ENCODE measurements around the gene HDAC1.
"Not testable (repeated sequence)": the region's sequence is repeated elsewhere in the genome, so short reads cannot be mapped to it uniquely, and the experiment has no call there.

HDAC1 gene

DNA sequence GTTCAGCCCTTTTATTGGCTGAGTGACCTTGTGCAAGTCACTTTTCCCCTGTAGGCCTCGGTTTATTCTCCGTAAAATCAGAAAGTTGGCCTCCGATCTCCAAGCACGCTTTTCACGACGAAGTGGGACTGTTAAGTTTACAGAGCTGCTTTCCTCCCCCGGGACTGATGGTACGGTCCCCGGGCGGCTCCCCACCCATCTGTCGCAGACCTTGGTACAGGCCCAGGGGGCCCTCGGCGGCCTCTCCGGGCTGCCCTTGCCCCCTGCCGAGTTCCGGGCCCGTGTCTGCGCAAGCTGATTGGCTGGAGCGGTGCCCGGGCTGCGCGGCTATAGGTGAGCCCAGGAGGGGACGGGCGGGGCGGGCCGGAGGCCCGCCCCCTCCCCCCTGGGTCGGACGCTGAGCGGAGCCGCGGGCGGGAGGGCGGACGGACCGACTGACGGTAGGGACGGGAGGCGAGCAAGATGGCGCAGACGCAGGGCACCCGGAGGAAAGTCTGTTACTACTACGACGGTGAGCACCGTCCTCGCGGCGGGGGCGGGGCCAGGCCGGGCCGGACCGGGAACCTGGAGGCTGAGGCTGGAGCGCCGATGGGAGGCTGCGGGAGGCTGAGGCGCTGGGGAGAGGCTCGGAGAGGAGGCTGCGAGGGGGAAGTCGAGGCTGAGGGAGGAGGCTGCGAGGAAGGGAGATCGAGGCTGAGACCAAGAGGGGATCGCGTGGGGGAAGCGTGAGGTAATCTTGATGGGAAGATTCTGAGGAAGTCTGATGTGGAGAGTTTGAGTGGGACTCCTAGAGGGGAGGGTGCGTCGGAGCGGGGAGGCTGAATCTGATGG, at the start of gene HDAC1:
HDAC1 (plus strand) TSS at position 376 of the 831 bp plus-strand sequence; CDS start at position 463, 87 bp downstream.
- FAIRE-seq: no peak

DNA sequence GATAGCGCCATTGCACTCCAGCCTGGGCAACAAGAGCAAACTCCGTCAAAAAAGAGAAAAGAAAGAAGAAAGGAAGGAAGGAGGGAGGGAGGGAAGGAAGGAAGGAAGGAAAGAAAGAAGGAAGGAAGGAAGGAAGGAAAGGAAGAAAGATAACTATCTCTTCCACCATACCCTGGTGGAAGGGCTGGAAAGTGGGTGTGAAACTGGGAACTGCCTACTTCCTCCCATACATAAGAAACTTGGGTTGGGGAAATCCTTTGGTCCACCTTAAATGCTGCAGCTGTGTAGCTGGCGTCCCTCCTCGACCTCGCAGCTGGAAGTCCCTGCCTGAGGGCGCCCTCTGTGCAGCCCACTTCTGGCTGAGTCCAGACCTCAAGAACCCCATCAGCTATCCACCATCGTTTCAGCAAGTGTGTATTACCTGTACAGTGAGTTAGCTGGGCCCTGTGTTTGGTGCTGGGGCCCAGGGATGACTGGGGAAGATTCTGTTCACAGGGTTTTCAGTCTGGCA, 49.5 kb upstream of the HDAC1 start:
- no peak for FAIRE-seq

DNA sequence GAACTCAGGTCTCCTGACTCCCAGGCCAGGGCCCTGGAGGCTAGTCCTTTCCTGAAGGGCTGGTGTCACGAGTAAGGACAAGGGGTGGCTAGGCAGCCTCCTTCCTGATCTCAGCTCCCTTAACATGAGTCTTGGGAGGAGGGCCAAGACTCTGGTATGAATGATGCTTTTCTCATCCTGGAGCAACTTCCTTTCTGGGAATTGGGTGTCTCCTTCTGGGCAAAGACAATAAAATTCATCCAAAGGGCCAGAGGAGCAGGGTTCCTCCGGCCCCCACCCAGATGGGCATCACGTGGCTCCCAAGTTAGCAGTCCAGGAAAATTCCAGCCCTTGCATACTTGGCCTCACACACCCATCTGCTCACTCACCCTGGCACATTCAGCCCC, 45.0 kb upstream of the HDAC1 start, which contains the start of gene FAM167B:
FAM167B (plus strand) TSS at position 335 of the 386 bp plus-strand sequence. CDS start 200 bp downstream, outside the sequence.
- no peak for FAIRE-seq

DNA sequence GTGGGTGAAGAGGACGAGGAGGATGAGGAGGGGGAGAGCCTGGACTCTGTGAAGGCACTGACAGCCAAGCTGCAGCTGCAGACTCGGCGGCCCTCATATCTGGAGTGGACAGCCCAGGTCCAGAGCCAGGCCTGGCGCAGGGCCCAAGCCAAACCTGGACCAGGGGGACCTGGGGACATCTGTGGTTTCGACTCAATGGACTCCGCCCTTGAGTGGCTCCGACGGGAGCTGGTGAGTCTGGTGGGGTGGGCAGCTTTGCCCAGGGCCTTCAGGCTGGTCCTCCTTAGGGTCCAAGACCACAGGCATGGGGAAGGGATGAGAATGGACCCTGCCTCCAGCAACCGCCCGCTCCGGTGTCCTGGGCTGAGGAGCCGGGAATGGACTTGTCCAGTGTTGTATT, 44.4 kb upstream of the HDAC1 start:
- no peak for FAIRE-seq

- FAIRE-seq: no peak
Measured at GRCh38 chr1:32247983-32248889, 43.6 kb upstream of the HDAC1 start.

GRCh38 chr1:32249831-32250525, 41.9 kb upstream of the HDAC1 start:
- no peak for FAIRE-seq

- no peak for FAIRE-seq
Measured at GRCh38 chr1:32250893-32251716, 40.8 kb upstream of the HDAC1 start, which contains the start of gene LCK. LCK (plus strand) TSS chr1:32251265; CDS start chr1:32274330, 23,065 bp downstream.

- no peak for FAIRE-seq
Measured at GRCh38 chr1:32255072-32256071, 36.5 kb upstream of the HDAC1 start.

DNA sequence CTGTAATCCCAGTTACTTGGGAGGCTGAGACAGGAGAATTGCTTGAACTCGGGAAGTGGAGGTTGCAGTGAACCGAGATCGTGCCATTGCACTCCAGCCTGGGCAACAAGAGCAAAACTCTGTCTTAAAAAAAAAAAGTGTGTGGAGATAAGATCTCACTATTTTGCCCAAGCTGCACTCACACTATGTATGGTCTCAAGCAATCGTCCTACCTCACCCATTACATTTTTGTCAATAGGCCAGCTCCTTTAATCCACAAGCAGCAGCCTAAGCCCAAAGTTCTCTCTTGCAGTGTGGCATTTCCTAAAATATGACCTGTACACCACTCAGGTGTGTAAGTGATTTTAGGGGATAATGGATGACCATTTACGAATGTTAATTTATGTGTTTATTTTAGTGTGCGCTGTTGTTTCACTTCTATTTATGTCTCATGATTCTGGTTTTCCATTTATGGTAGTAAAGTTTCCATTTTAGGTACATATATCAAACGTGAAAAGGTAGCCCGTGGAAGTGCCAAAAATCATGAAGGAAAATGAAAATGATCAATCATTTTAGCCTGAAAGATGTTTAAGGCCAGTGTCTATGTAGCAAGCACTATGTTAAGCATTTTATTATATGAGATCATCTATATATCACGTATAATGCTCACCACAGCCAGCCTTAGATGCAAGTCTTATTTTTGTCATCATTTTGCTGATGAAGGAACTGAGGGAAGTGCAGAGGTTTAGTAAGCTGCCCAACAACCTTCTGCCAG, 35.2 kb upstream of the HDAC1 start:
- FAIRE-seq: no peak

- no peak for FAIRE-seq
Measured at GRCh38 chr1:32257227-32257508, 34.7 kb upstream of the HDAC1 start.

DNA sequence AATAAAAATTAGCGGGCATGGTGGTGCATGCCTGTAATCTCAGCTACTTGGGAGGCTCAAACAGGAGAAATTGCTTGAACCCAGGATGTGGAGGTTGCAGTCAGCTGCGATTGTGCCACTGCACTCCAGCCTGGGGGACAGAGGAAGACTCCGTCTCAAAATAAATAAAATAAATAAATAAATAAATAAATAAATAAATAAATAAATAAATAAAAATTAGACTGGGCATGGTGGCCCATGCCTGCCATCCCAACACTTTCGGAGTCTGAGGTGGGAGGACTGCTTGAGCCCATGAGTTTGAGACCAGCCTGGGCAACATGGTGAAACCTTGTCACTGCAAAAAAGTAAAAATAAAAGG, 28.7 kb upstream of the HDAC1 start:
- FAIRE-seq: not testable (repeated sequence)

GRCh38 chr1:32263744-32264143, 28.1 kb upstream of the HDAC1 start:
- no peak for FAIRE-seq

DNA sequence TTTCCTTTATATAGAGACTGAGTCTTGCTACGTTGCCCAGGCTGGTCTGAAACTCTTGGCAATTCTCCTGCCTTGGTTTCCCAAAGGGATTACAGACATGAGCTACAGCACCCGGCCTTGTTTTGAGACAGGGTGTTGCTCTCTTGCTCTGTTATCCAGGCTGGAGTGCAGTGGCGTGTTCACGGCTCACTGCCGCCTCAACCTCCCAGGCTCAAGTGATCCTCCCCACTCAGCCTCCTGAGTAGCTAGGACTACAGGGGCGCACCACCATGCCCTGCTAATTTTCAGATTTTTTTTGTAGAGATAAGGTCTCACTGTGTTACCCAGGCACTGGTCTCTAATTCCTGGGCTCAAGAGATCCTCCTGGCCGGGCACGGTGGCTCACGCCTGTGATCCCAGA, 26.0 kb upstream of the HDAC1 start:
- FAIRE-seq: no peak

DNA sequence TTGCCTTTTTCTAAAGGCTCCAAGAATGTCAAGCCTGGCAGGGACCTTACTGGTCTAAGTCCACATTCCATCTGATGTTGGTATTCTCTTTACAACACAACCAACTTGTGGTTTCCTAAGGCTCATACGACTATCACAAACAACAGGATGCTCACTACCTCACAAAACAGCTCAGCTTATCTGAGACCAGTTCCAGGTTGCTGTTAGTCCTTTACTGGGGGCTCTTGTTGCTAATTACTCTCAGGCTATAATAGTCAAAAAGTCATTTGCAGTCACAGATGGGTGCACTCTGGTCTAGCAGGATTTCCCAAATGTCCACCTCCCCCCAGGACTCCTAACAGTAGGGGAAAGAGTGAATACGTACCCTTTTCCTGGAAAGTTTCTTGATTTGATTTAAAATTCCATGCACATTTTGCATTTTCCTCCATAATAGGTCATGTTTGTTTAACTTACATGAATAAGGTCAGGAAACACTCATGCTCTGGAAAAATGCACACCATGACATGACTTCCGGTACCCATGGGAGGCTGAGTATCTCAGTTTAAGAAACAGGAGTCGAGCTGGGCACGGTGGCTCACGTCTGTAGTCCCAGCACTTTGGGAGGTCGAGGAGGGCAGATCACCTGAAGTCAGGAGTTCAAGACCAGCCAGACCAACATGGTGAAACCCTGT, 24.8 kb upstream of the HDAC1 start:
- no peak for FAIRE-seq

DNA sequence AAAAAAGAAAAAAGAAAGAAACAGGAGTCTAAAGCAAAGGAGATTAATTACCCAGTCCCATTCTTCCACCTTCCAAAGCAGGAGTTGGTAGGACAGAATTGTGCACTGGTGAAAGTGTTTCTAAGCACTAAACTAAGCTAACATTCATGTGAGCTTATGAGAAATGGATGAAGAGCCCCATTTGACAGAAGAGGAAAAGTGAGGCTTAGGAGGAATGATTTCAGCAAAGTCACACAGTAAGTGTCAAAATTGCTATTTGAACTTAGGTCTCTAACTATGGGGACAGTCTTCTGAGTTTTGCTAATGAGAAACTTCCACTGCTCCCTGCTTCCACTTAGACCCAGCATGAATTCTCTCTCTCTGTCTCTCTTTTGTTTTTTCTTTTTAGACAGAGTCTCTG, 22.1 kb upstream of the HDAC1 start:
- FAIRE-seq: no peak

GRCh38 chr1:32272557-32273390, 19.1 kb upstream of the HDAC1 start:
- FAIRE-seq: no peak

GRCh38 chr1:32273391-32274208, 18.3 kb upstream of the HDAC1 start:
- FAIRE-seq: no peak
